Left ventricle myocardium superior (tissue), 1 donor: Measurements from ENCODE around the gene CRABP2. TPM values are rescaled to one million over a fixed set of nuclear protein-coding genes. Genes with fewer than 3 reads are reported as not detected.

ENCODE experiments used
- ATAC-seq: fragments of 200-7000 bp; cut with Tn5 transposase; one replicate; pipeline ENCODE4 v1.9.1; 2020; ENCODE audit warnings: mild to moderate bottlenecking, moderate library complexity
- DNase-seq: peaks from one replicate; pipeline ENCODE4 v3.0.0-alpha.2; 2020
- intact Hi-C: fragments of 100-400 bp; cut with micrococcal nuclease; formaldehyde crosslinking; loops from one replicate; pipeline ENCODE4 v1.11.0; 2022
- total RNA-seq: library from RNA; stranded (reverse); fragmentation: NEBNext Ultra II Directional; extraction: Animal tissue kit (Norgen Biotek cat#: 25700); gene quantifications from one replicate; pipeline ENCODE4 v1.2.1, GENCODE V29; 2021
- donor health status: DM: no; HTN: yes; CAD: no; lungs with severe emphysema.

The CRABP2 gene
- total RNA-seq, 1 donor from 2014 or later: 0.74 TPM

DNA sequence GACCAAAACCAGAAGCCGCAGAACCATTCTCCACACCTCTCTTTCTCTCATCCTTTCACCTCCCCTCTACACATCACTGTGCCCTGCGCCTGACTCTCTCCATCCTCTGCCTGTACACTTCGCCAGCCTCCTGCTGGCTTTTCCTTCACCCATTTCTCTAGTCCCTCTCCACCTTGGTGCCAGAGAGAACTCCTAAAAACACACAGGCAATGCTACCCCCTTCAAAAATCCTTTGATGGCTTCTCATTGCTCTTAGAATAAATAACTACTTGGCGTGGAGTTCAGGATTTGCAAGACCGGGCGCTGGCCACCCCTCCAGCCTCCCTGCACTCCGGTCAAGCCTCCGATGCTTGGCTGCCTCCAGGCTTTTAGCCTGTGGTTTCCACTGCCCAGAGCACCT is 8.6 kb downstream of the CRABP2 start:
- no peak for DNase-seq
- intact Hi-C loops: no loop called here

DNA sequence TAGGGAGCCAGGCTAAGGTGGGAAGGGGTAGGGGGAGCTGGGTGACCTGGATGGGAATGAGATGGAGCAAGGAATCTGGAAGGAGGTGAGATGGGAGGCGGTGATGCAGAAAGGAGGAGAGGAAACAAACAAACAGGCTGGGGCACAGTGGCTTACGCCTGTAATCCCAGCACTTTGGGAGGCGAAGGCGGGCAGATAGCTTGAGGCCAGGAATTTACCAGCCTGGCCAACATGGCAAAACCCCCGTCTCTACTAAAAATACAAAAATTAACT is 10.8 kb downstream of the CRABP2 start:
- no peak for DNase-seq
- intact Hi-C loops: no loop called here
- ATAC-seq: no peak

More for the DNA sequence above, 8.6 kb downstream of the CRABP2 start:
- no peak for ATAC-seq

DNA sequence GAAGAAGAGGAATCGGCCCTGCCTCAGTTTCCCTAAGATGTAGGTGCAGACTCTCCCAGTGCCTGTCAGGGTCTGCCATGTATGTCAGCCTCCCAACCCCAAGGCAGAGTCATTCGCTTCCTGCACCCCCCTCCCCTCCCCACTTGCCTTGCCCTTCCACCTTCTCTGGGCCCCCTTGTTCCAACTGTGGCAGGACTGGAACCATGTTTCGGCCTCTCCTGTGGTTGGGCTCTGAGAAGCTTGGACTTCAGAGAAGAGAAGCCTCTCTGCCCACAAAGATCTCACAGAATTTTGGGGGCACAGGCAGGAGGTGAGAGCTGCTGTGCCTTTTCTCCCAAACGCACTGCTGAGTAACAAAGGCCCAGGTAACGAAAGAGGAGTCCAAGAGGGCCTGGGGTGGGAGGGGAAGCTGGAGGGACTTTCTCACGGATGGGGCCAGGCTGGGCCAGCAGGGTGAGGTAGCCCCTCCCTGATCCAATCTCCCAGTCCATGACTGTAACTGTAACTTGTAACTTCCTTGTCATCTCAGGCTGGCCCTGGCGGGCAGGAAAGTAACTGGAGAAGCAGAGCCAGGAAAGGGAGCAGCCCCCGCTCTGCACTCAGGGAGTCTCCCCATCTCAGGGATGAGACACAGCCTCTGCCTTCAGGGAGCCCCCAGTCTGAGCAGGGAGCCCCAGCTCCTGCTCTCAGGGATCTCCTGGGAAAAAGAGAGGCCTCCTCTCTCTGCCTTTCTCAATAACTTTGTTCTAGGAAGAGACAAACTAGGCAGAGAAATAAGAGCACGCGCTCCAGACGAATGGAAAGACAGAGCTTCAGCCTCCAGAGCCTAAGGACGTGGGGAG is 11.3 kb downstream of the CRABP2 start:
- no peak for ATAC-seq
- intact Hi-C loops: no loop called here
- DNase-seq: no peak

DNA sequence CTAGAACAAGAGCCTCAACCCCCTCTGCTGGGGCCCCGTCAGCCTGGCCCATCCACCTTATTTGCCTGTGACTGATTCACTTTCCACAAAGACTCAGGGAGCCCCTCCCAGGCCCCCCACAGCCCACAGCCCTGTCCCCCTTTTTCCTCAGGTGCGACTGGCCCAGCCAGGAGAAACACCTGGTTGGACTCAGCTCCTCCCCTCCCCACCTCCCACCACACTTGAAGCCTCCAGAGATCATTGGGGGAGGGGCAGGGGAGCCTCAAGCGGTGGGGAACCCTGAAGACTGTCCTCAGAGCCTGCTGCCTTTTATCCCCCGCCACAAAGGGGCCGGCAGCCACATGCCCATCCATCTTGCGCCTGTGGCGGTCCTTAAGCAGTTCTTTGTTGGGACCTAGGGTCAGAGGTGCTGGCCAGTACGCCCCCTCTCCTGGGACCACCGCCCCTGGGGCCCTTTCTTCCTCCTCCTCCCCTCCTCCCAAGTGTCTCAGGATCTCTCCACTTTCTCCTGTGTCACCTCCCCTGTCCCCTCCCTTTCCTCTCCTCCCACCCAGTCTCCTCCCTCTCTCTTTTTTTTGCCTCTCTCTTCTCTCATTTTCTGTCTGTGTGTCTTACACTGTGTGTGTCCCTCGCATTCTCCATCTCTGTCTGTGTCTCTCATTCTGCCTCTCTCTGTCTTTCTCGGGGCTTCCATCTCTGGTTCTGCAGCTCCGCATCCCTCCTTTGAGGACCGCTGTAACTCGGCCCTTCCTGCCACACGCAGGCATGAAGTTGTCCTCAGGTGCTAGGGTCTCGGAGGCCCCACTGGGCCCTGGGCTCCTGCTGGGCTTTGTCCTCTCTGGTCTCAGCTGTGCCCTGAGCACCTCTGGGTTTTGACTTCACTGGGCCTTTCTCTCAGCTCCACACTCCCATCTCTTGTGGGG is 12.2 kb downstream of the CRABP2 start:
- intact Hi-C loops: no loop called here
- ATAC-seq (no peak), DNase-seq (no peak)

DNA sequence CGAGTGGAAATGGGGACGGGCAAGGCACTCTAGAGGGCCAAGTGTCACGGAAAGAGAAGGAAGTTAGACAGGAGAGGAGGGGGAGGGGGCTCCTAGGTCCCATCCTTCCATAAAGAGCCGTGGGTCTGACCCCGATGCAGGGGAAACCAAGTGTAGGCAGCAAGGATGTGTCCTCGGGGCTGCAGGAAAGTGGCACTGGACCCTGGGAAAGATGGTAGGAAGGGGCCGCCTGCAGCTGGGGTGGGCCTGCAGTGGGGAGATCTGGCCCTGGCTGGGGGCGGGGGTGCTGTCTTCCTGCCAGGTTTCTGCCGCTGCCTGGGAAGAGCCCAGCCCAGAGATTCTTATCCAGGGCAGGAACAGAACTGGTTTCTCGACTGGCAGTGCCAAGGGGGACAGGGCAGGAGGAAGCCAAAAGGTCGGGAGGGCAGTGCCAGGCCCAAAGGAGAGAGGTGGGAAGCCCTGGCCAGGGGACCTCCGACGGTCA is 12.9 kb downstream of the CRABP2 start:
- ATAC-seq: no peak
- DNase-seq: no peak
- intact Hi-C loops: no loop called here

DNA sequence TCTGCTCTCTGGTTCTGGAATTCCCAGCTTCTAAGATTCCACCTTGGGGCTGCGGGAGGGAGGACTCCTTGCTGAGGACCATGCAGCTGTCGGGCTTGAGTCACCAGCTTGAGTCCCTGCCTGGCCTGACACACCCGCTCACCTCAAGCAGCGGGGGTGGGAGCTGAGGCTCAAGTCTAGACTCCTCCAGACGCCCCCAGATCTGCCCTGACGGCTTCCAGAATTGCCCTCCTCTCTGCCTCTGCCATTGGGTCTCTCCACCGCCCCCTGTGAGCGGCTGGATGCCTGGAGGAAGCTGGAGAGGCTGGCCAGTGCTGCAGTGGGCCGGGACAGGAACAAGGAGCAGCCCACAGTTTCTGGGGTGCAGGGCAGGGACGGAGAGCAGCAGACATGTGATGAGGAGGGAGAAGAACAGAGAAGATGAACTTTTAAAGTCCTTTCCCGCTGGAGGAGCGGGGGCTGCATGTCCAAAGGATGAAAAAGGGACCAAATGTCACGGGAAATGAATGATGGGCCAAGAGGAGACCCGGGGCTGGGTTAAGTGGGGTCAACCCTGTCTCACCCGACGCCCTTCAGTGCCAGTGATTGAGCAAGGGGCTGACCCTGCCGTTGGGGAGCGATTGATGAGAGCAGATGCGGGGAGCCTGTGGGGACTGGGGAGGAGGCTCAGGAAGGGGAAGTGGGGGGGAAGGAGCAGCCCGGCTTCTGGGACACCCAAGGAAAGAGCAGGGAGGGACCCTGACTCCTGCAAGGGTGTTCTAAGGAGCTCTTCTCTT is 13.5 kb downstream of the CRABP2 start:
- DNase-seq (no peak), ATAC-seq (no peak)
- intact Hi-C loops: no loop called here

DNA sequence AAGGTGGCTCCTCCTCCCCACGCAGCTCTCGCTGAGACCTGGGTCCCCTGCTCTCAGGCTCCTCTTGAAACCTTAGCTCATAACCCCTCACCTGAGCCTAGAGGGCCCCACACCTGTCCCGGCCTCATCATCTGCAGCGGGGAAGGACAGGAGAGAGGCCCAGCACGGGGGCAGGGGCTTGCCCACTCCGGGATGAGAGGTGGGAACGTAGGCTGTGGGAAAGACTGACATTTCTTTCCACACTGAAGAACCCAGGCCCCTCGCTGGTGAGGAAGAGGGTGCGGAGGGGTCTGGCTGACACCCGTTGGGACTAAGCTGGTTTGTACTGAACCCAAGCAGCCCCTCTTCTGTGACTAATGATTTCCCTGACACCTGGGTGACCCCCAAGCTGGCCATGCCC is 14.2 kb downstream of the CRABP2 start:
- no peak for DNase-seq
- no peak for ATAC-seq
- intact Hi-C loops: no loop called here

DNA sequence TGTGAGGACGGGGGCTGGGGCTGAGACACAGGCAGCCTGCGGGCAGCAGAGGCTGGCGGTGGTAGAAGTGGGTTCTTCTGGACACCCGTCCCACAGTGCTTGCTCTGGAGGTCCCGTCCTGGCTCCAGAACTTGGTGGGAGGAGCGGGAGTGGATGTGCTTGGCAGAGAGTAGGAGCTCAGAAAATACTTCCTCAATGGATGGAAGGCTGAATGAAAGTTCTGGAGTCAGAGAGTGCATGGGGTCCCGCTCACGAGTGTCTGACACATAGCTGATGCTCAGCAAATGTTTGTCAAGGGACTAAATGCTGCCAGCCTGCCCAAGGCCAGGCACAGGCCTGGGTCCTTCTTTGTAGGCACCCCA is 14.7 kb downstream of the CRABP2 start:
- no peak for ATAC-seq
- intact Hi-C loops: no loop called here
- DNase-seq: no peak

DNA sequence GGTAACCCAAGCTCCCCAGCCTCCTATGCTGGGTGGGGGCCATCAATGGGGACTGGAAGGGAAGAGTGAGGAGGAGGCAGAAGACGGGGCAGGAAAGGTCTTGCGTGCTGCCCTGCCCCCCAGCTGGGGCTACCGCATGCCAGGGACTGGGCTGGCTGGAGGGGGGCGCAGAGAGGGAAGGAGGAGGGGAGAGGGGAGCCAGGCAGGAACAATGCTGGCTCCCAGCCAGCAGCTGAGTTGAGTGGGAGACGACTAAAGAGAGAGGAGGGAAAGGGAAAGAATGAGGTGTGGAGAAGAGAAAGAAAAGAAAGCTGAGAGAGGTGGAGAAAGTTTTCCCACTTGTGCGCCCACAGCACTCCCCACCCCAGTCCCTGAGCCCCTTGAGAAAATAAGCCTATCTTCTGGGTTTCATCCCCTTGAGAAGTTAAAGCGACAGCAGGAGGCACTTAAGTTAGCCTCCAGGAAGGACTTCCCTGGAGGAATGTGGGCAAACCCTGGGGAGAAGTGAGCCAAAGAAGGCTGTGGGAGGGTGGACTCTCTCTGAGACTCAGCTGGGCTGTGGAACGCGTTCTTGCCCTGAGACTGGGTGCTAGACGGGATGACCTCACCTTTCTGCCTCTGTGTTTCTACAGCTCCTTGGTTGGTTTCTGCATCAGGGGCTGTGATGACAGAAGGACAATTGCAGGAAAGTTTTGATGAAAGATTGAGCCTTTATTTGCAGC is 15.3 kb downstream of the CRABP2 start:
- no peak for DNase-seq
- ATAC-seq: peak; percentile 14
- intact Hi-C loops: loop anchor here (1.0 kb wide), 1 partner anchor 35 kb away; no protein-coding TSS in a partner anchor

DNA sequence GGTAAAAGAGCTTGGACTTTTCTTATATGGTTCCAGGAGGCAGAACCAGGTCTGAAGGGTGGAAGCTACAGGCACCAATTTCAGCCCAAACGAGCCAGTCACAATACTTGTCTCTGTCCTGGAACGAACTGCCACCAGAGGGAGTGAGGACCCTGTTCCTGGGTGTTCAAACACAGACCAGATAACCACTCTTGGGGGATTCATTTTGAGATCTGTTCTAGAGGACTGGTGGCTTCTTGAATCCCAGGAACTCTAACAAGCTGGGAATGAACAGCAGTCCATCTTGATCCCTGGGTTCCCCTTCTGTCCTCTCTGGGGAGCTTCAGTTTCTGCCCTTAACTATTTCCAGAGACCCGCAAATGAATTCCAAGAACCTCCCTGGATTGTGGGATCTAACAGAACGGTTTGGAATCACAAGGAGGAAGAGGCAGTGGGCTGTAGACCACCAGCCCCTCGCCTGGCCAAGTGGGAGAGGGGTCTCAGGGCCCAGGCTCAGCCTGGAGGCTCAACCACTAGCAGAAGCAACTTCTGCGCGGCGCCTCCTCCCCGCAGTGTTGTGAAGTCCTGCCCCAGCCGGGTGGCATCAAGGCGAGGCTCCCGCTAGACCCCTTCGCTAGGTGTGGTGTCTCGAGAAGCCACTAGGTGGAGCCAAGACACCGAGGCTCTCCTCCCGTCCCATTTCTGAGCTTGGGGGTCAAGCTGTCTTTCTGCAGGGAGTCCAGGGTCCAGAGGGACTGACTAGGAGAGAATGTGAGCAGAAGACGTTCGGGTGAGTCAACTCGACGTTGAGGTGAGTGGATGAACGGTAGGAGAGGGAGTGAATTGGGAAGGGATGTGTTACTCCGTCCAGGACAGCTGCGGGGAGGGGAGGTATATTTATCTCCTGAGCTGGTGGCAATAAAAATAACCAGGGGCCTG is 16.1 kb downstream of the CRABP2 start:
- intact Hi-C loops: loop anchor here (1.0 kb wide), 1 partner anchor 36 kb away; no protein-coding TSS in a partner anchor
- peak; percentile 80 for DNase-seq

DNA sequence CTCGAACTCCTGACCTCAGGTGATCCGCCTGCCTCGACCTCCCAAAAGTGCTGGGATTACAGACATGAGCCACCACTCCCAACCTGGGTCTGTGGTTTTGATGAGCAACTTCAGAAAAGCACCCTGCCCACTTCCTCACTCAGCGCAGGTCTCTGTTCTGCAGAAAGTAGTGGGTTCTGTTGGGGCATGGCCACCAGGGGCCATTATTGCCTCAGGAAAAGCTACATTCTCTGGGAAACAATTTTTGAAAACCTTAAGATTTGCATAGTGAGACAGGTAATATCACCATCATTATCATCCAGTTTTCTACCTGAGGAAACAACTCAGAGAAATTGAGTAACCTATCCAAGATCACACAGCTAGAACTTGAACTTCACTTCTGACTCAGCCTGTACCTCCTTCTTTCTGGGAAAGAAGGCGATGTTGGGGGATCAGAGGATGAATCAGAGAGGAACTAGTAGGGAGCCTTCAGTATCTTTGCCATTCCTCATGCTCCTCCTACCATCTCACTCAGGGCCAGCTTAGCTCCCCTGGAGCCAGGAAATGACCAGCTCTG is 21.1 kb downstream of the CRABP2 start:
- no peak for ATAC-seq
- intact Hi-C loops: no loop called here
- DNase-seq: no peak

More for the DNA sequence above, 16.1 kb downstream of the CRABP2 start:
- peak; percentile 94 for ATAC-seq

DNA sequence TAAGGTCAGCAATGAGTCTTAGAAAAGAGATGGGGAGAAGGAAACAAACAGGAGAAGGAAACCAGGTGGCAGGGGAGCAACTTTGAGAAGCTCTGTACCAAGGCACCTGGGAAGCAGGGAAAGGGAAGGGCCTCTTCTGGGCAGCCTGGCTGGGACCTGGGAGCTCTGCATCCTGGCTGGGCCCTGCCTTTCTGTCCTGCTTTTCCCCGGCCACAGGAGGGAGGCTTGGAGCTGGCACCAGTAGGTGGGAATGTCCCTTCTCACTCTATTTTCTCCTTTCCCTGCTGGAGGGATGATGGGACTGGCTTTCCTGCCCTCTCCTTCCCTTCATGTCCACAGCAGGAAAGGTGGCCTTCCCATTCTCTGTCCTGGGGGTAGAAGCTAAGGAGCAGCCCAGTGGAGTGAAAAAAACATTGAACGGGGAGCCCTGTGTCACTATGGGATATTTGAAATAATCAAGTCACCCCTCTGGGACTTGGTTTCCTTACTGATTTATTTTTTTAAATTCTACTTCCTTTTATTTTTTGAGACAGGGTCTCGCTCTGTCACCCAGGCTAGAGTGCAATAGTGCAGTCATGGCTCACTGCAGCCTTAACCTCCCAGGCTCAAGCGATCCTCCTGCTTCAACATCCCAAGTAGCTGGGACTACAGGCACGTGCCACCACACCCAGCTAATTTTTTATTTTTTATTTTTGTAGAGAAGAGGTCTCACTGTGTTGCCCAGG is 23.1 kb downstream of the CRABP2 start:
- intact Hi-C loops: no loop called here
- DNase-seq (no peak), ATAC-seq (no peak)

DNA sequence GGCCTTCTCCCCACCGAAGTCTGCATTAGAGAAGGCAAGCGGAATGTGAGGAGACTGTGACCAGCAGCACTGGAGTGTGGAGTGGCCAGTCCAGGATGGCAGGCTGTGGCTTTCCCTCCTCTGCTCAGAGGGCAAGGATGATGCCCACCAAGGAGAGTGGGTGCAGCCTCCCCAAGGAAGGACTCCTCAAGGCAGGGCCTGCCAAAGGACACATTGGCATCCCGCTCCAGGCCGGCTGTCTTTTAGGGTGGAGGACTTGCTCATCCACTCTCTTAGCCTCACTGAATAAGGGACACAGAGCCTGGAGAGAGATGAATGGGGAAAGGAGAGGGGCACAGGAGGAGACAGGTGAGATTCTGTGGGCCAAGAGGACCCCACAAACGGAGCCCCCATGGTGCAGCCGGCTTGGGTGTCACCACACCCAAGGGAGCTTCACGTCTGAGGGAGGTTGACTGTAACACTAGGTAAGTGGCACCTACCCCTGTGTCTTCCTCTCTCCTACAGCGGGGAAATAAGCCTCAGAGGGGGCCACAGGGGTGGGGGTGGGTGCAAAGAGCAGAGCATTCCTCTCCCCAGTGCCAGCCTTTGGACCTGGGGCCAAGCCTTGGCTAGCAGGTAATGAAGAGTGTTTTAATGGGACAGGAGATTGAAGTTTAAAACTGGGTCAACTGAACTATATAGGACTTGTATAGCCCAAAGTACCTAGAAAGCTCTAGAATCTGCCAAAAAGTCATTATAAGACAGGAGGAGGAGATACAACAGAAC is 24.0 kb downstream of the CRABP2 start:
- intact Hi-C loops: no loop called here
- ATAC-seq: no peak
- DNase-seq: no peak

DNA sequence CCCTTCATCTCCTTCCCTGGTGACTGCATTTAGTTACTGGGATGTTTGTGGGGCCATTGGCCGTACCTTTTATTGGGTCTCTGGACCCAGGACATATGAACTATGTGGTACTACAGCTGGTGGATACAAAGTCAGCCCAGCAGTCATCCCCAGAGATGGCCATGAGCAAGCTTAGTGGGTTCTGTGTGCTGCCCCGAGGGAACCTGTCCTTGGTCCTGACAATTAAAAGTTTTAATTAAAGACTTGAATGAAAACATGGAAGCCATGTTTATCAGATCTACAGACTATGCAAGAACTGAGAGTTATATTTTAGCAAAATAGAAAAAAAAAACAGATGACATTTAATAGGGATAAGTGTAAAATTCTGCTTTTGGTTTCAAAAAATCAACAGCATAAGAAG is 25.3 kb downstream of the CRABP2 start:
- intact Hi-C loops: no loop called here
- ATAC-seq (no peak), DNase-seq (no peak)

DNA sequence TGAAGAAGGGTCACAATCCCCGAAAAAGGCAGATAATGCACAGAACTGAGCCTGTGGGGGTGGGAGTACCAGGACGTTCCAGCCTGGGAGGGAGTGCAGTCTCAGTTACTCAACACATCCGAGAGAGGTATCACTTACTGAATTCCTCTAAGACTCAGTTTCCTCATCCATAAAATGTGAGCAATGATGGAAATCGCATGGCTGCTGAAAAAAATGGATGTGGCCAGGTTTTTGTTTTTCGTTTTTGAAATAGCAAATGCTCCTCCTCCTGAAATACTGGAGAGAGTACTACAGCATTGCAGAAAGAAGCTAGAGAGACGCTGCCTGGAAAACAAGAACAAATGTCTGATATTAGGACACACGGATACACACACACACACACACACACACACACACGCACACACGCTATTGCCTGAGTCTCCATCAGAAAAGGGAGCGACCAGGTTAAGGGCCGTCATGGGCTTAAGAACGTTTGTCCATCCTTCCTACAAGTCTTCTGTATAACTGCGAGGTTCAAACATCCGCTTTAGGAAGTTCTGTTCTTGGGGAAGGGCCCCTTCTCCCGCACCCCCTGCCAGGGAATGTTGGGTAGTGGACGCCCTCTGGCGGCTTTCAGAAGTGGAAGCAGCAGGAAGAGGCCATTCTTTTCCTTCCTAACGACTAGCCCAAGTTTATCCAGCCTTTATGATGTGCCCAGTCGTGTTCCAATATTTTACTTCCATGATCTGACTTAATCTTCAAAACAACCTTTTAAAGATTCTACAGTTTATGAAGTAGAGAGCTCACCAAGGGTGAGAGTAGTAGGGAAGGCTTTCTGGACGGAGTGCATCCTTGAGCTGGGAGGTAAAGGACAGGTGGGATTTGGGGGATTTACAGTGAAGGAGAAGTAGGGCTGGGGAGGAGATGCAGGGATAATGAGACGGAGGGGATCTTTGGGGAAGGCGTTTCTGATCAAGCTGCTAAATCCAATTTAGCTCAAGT is 27.5 kb downstream of the CRABP2 start:
- intact Hi-C loops: no loop called here
- ATAC-seq (peak; percentile 77), DNase-seq (peak; percentile 82)
